ENCODE measurements around the gene C19orf67.

- TF ChIP-seq EZH2 (IDR thresholded peaks at IDR 0.05; ENCODE audit: low read length) (no peak), CTCF (optimal IDR thresholded peaks at IDR 0.05 in 1 of 3, IDR thresholded peaks at IDR 0.05 in 1 of 3, conservative IDR thresholded peaks at IDR 0.05 in 1 of 3; ENCODE audit: extremely low read depth in 1 of 3, insufficient read depth in 2 of 3, low read length in 3 of 3) (no peak)
Observed at GRCh38 chr19:14089412-14089661, 3.8 kb upstream of the C19orf67 start.

All from keratinocyte (primary cell).